Measurements from ENCODE around the gene FGF19. TPM values are rescaled to one million over a fixed set of nuclear protein-coding genes. Genes with fewer than 3 reads are reported as not detected.

FGF19 gene
- total and polyA plus RNA-seq, 2 donors (not counting 1 experiment from before 2014, with no cell fraction given) = not detected

DNA sequence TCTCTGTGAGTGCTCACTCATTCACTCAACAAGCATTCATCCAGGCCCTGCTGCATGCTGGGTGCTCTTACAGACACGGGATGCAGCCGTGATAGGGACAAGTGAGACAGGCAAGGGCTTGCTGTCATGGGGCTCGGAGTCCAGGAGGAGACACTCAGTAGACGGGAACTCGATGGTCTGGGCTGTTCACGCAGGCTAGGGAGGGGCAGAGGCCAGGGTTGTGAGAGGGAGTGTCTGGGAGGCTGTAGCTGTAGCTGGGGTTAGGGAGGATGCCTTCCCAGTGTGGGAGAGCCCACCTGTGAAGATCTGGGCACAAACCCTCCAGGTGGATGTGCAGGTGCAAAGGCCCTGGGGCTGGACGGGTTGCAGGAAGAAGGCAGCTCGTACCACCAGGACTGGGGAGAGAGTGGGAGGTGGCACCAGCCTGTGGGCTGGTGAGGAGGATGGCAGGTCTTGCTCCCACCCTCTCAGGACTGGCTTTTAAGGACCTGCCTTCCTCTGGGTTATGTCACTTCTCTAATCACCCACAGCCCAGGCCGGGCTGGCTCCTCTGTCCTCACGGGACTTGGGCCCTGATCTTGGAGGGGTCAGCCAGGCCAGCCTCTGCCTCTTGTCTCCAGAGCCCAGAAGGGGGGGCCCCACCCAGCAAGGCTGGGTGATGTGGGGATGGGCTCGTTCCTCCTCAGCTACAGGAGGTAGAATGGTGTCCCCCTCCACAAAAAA, 47.2 kb upstream of the FGF19 start:
- no peak overlapping the region for H3K27ac Mint-ChIP-seq
- H2AFZ ChIP-seq (ENCODE audit: insufficient read depth, low read depth, low read length, poor library complexity, severe bottlenecking) = no peak overlapping the region
- no peak overlapping the region for H3K27ac ChIP-seq (ENCODE audit: low read length in 2 of 2)
- H3K4me1 ChIP-seq (ENCODE audit: control insufficient read depth in 2 of 2, insufficient read depth in 2 of 2, low read length in 2 of 2) = no peaks in the 10 kb centered on the region
- no peaks in the 10 kb centered on the region for H3K9me3 ChIP-seq (ENCODE audit: control extremely low read depth in 1 of 3, control insufficient read depth in 2 of 3, insufficient read depth in 1 of 3, low read length in 2 of 3)
- 67% methylated on average over 10 of the region's 11 CpGs for WGBS (ENCODE audit: insufficient coverage)
- no peak overlapping the region for H3K4me3 Mint-ChIP-seq
- H3K36me3 ChIP-seq (replicated peaks in 1 of 2; ENCODE audit: control extremely low read depth in 1 of 2, control insufficient read depth in 1 of 2, extremely low read depth in 1 of 2, insufficient read depth in 2 of 2, low read length in 1 of 2) = no peaks in the 10 kb centered on the region
- CTCF ChIA-PET = no interaction called here
- intact Hi-C loops (cut with micrococcal nuclease) = no loop called here
- ATAC-seq (ENCODE audit: low read depth) (no peak), DNase-seq (no peak)
- TF ChIP-seq, protein P1, sequence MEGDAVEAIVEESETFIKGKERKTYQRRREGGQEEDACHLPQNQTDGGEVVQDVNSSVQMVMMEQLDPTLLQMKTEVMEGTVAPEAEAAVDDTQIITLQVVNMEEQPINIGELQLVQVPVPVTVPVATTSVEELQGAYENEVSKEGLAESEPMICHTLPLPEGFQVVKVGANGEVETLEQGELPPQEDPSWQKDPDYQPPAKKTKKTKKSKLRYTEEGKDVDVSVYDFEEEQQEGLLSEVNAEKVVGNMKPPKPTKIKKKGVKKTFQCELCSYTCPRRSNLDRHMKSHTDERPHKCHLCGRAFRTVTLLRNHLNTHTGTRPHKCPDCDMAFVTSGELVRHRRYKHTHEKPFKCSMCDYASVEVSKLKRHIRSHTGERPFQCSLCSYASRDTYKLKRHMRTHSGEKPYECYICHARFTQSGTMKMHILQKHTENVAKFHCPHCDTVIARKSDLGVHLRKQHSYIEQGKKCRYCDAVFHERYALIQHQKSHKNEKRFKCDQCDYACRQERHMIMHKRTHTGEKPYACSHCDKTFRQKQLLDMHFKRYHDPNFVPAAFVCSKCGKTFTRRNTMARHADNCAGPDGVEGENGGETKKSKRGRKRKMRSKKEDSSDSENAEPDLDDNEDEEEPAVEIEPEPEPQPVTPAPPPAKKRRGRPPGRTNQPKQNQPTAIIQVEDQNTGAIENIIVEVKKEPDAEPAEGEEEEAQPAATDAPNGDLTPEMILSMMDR (IDR thresholded peaks at IDR 0.05) = no peak
- no peak for TF ChIP-seq EZH2 (IDR thresholded peaks at IDR 0.05; ENCODE audit: borderline replicate concordance, insufficient read depth, low read depth, low read length, poor library complexity, severe bottlenecking)
- no peak overlapping the region for H3K4me3 ChIP-seq (ENCODE audit: control extremely low read depth in 1 of 5, extremely low read depth in 1 of 5, insufficient read depth in 1 of 5, low read depth in 2 of 5, low read length in 4 of 5)
- H3K9me3 Mint-ChIP-seq (ENCODE audit: insufficient read depth) = no peaks in the 10 kb centered on the region
- peaks cover 12% of the 10 kb centered on the region for H3K27me3 Mint-ChIP-seq
- H3K79me2 ChIP-seq (ENCODE audit: control insufficient read depth, insufficient read depth, low read length) = no peaks in the 10 kb centered on the region
- no peak overlapping the region for H3K9ac ChIP-seq (ENCODE audit: low read length)
- peaks cover 0 to 3% (median 0%) of the 10 kb centered on the region in 4 experiments for H3K27me3 ChIP-seq (replicated peaks in 1 of 4; ENCODE audit: control extremely low read depth in 1 of 4, control insufficient read depth in 3 of 4, insufficient read depth in 4 of 4, low read length in 3 of 4)
- no peak overlapping the region for H3K4me2 ChIP-seq (replicated peaks; ENCODE audit: low read depth, low read length, poor library complexity, severe bottlenecking)
- no peaks in the 10 kb centered on the region for H3K4me1 Mint-ChIP-seq
- H4K20me1 ChIP-seq (ENCODE audit: control insufficient read depth, insufficient read depth, low read length, poor library complexity, severe bottlenecking) = no peaks in the 10 kb centered on the region
- POLR2A ChIA-PET = no interaction called here

DNA sequence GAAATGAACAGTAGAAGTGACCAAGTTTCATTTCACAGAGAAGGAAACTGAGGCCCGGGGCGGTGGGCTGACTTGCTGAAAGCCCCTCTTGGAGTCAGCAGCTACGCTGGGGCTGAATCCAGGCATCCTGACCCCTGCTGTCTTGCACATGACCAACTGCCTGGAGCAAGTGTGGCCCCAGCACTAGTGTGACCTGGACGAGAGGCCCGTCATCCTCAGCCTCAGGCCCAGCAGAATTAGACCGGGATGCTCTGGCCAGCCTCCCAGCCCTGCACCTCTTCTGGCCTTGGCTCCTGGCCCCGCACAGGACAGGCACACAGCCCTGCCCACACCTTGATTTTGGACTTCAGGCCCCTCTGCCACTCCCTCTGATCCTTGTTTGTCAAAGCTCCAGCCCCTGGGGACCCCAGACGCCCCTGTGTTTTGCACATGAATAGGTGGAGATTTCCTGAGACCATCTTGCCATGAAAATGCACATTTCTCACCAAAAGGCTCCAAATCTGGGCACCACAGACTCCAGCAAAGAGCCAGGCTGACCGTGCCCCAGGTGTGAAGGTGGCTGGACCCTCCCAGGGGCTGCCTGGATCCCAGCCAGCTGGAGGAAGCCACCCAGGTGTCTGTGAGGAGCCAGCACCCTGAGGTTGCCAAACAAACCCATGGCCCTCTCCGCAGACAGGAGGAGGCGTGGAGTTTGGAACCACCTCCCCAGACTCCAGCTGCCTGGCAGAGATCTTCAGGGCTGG, 46.5 kb upstream of the FGF19 start:
- no peak overlapping the region for H2AFZ ChIP-seq (ENCODE audit: insufficient read depth, low read depth, low read length, poor library complexity, severe bottlenecking)
- no peak overlapping the region for H3K4me3 Mint-ChIP-seq
- H3K27ac Mint-ChIP-seq = no peak overlapping the region
- no peaks in the 10 kb centered on the region for H3K36me3 ChIP-seq (replicated peaks in 1 of 2; ENCODE audit: control extremely low read depth in 1 of 2, control insufficient read depth in 1 of 2, extremely low read depth in 1 of 2, insufficient read depth in 2 of 2, low read length in 1 of 2)
- H3K9me3 Mint-ChIP-seq (ENCODE audit: insufficient read depth) = no peaks in the 10 kb centered on the region
- H3K9me3 ChIP-seq (ENCODE audit: control extremely low read depth in 1 of 3, control insufficient read depth in 2 of 3, insufficient read depth in 1 of 3, low read length in 2 of 3) = no peaks in the 10 kb centered on the region
- H3K4me3 ChIP-seq (ENCODE audit: control extremely low read depth in 1 of 5, extremely low read depth in 1 of 5, insufficient read depth in 1 of 5, low read depth in 2 of 5, low read length in 4 of 5) = no peak overlapping the region
- H3K4me1 ChIP-seq (ENCODE audit: control insufficient read depth in 2 of 2, insufficient read depth in 2 of 2, low read length in 2 of 2) = no peaks in the 10 kb centered on the region
- no peak for ATAC-seq (ENCODE audit: low read depth)
- H3K9ac ChIP-seq (ENCODE audit: low read length) = no peak overlapping the region
- no peak overlapping the region for H3K27ac ChIP-seq (ENCODE audit: low read length in 2 of 2)
- peaks cover 0 to 3% (median 0%) of the 10 kb centered on the region in 4 experiments for H3K27me3 ChIP-seq (replicated peaks in 1 of 4; ENCODE audit: control extremely low read depth in 1 of 4, control insufficient read depth in 3 of 4, insufficient read depth in 4 of 4, low read length in 3 of 4)
- no peaks in the 10 kb centered on the region for H3K79me2 ChIP-seq (ENCODE audit: control insufficient read depth, insufficient read depth, low read length)
- no peak for DNase-seq
- no peaks in the 10 kb centered on the region for H3K4me1 Mint-ChIP-seq
- intact Hi-C loops (cut with micrococcal nuclease) = no loop called here
- H4K20me1 ChIP-seq (ENCODE audit: control insufficient read depth, insufficient read depth, low read length, poor library complexity, severe bottlenecking) = no peaks in the 10 kb centered on the region
- WGBS (ENCODE audit: insufficient coverage) = 76% methylated on average over 9 of the region's 11 CpGs
- ChIA-PET POLR2A (no interaction called here), CTCF (no interaction called here)
- no peak overlapping the region for H3K4me2 ChIP-seq (replicated peaks; ENCODE audit: low read depth, low read length, poor library complexity, severe bottlenecking)
- H3K27me3 Mint-ChIP-seq = peaks cover 10% of the 10 kb centered on the region
- TF ChIP-seq, protein P1 (IDR thresholded peaks at IDR 0.05) = no peak
- TF ChIP-seq EZH2 (IDR thresholded peaks at IDR 0.05; ENCODE audit: borderline replicate concordance, insufficient read depth, low read depth, low read length, poor library complexity, severe bottlenecking) = no peak
